ENCODE measurements around the gene RFTN1. TPM values are rescaled to one million over a fixed set of nuclear protein-coding genes. Genes with fewer than 3 reads are reported as not detected.

Gene RFTN1
- 10 to 100 TPM in 6 of 9 donors, 1 to 10 TPM in 3; 8.3 to 35.7 (median 22.7) TPM for total RNA-seq
- polyA plus RNA-seq = 10 to 100 TPM; 10.3 to 15.6 (median 11.8) TPM
- long read RNA-seq, donor 1, partial matches to known transcripts = 0 of 1 reads
- long read RNA-seq, donor 1, other reads (novel, unspliced or antisense) = 0 of 1 reads
- long read RNA-seq, donor 2, partial matches to known transcripts = 0 of 6 reads
- long read RNA-seq, donor 2, other reads (novel, unspliced or antisense) = 6 of 6 reads
- long read RNA-seq, donor 3, partial matches to known transcripts = 0 of 3 reads
- long read RNA-seq, donor 3, other reads (novel, unspliced or antisense) = 0 of 3 reads
- long read RNA-seq, donor 4 = 0 reads
- long read RNA-seq, donor 5, transcript RFTN1-201 (10 exons, 2,982 nt) = major isoform, 23 of 34 reads
- long read RNA-seq, donor 5, partial matches to known transcripts = 1 of 34 reads
- long read RNA-seq, donor 5, other reads (novel, unspliced or antisense) = 10 of 34 reads
- long read RNA-seq, donor 6, partial matches to known transcripts = 0 of 2 reads
- long read RNA-seq, donor 6, other reads (novel, unspliced or antisense) = 1 of 2 reads
- long read RNA-seq, donor 7 = 0 reads
- long read RNA-seq, donor 8, partial matches to known transcripts = 0 of 3 reads
- long read RNA-seq, donor 8, other reads (novel, unspliced or antisense) = 0 of 3 reads
- long read RNA-seq, donor 9 = 0 reads
- long read RNA-seq, donor 10, partial matches to known transcripts = 0 of 1 reads
- long read RNA-seq, donor 10, other reads (novel, unspliced or antisense) = 0 of 1 reads

DNA sequence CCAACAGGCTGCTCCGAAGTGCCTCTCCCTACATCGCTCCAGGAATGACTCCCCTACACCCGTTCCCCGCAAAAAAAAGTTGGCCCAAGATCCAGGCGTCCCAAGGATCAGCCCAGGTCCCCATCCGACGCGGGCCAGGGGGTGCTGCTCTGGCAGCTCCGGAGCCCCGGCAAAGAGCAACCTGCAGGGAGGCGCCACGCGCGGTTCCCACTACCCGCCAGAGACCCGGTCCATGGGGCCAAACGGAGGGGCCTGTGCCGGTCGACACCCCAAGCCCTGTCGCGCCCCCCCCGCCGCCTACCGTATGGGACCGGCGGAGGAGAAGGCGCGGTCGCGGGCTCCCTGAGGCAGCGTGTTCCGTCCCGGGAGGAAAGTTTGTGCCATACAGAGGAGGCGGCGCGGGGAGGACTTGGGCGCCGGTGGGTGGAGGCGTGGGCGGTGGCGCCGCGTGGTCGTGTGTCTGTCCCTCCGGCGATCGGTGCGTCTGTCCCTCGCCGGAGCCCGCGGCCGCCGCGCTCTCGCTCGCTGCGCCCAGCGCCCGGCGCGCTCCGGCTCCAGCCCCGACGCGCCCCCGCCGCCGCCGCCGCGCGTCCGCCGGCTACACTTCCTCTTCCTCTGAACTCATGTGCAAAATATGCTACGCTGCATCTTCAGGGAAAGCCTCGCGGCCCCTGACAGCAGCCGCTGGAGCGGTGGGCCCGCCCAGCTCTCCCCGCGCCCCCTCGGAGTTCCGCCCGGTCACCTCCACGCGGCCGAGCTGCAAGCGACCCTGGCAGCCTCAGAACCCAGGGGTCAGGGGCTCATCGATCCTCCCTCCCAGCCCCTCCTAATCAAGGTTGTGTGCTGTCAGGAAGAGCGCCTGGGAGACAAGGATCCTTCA is at the start of gene RFTN1:
Gene RFTN1, minus strand, starts transcription at position 559 of the 880 bp plus-strand sequence. CDS start 19,830 bp downstream, outside the sequence.
- intact Hi-C loops (cut with DNase I) = no loop called here
- Histone ChIP-seq H3K27me3 (peaks cover 5% of the 10 kb centered on the region), H3K9me3 (replicated peaks in 1 of 3) (no peaks in the 10 kb centered on the region), H3K27ac (peak within 1 kb of the TSS in 4 of 5 donors; percentile 17 to 90 (median 72)), H3K36me3 (replicated peaks in 1 of 2) (no peaks in the 10 kb centered on the region), H3K4me1 (replicated peaks in 1 of 2) (peaks cover 0 to 22% of the 10 kb centered on the region in 2 donors), H3K4me3 (peak within 1 kb of the TSS; percentile 16 to 60 (median 21))
- WGBS, 4 donors = 0 to 1% (median 1%) methylated on average over 2 to 92 of the region's 92 CpGs
- TF ChIP-seq CTCF (IDR thresholded peaks at IDR 0.05) = no peak
- TF ChIP-seq POLR2A (IDR thresholded peaks at IDR 0.05) = no peak
- DNase-seq = peak in 6 of 7 donors; percentile 20 to 41 (median 34)

- no peak for DNase-seq
- Histone ChIP-seq H3K27me3 (no peaks in the 10 kb centered on the region), H3K4me3 (no peak overlapping the region), H3K27ac (no peak overlapping the region), H3K36me3 (replicated peaks in 1 of 2) (no peaks in the 10 kb centered on the region), H3K4me1 (replicated peaks in 1 of 2) (no peaks in the 10 kb centered on the region), H3K9me3 (replicated peaks in 1 of 3) (no peaks in the 10 kb centered on the region)
- whole genome bisulfite sequencing, 4 donors = 82 to 88% (median 86%) methylated on average over 5 of the region's 5 CpGs
- TF ChIP-seq CTCF (IDR thresholded peaks at IDR 0.05) = no peak
- no peak for TF ChIP-seq POLR2A (IDR thresholded peaks at IDR 0.05)
- intact Hi-C loops (cut with DNase I) = no loop called here
Observed at GRCh38 chr3:16559653-16560365, 46.3 kb upstream of the RFTN1 start.

DNA sequence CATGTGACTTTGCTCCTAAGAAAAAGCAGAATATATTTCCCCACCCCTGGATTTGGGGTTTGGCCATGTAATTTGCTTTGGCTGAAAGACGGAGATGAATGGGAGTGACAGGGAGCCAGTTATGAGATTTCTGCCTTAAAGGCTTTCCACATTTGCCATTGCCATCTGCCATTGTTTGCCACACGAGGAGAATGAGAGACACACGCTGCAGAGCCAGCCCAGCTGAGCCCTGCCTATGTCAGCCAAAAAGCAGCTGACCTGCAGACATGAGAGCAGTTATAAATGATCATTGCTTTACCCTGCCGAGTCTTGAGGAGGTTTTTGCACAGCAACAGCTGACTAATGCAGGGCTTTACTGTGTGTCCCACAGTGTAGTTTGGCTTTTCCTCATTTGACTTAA is 40.6 kb upstream of the RFTN1 start:
- WGBS, 4 donors = 80 to 84% (median 82%) methylated on average over 4 of the region's 4 CpGs
- no peak overlapping the region for H3K27ac ChIP-seq
- no peaks in the 10 kb centered on the region for H3K36me3 ChIP-seq (replicated peaks in 1 of 2)
- TF ChIP-seq POLR2A (IDR thresholded peaks at IDR 0.05) = no peak
- H3K4me3 ChIP-seq = no peak overlapping the region
- no peaks in the 10 kb centered on the region for H3K27me3 ChIP-seq
- intact Hi-C loops (cut with DNase I) = loop anchor here (5.0 kb wide), 3 partner anchors 262 to 287 kb away; partner anchors contain the start of gene OXNAD1 (in 1 of the 2)
- H3K9me3 ChIP-seq (replicated peaks in 1 of 3) = no peaks in the 10 kb centered on the region
- DNase-seq = no peak
- H3K4me1 ChIP-seq (replicated peaks in 1 of 2) = no peaks in the 10 kb centered on the region

DNA sequence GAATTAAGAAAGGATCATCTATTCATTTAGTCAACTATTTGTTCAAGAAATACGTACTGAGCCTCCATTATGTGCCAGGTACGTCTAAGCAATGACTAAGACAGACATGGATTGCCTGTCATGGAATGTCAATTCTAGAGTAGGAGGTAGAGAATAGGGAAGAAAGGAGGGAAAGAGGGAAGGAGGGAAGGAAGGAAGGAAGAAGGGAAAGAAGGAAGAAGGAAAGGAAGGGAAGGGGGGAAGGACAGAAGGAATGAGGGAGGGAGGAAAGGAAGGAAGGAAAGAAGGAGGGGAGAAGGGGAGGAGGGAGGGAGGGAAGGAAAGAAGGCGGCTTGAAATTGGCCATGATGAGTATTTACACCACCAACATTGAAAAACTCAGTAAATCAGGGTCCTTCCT is 39.3 kb upstream of the RFTN1 start:
- Histone ChIP-seq H3K4me1 (replicated peaks in 1 of 2) (no peaks in the 10 kb centered on the region), H3K36me3 (replicated peaks in 1 of 2) (no peaks in the 10 kb centered on the region), H3K27me3 (no peaks in the 10 kb centered on the region), H3K4me3 (no peak overlapping the region), H3K27ac (no peak overlapping the region), H3K9me3 (replicated peaks in 1 of 3) (no peaks in the 10 kb centered on the region)
- WGBS, 4 donors = 54 to 72% (median 70%) methylated on average over 3 of the region's 3 CpGs
- DNase-seq = no peak
- intact Hi-C loops (cut with DNase I) = loop anchor here (5.0 kb wide), 3 partner anchors 260 to 285 kb away; partner anchors contain the start of gene OXNAD1 (in 1 of the 2)
- TF ChIP-seq CTCF (IDR thresholded peaks at IDR 0.05) (no peak), POLR2A (IDR thresholded peaks at IDR 0.05) (no peak)
